HG03432 (cell line): ENCODE data around the gene EPHA6.

Experiments
- ATAC-seq: cut with Tn5 transposase; IDR thresholded peaks from one replicate; pipeline ENCODE4 v1.9.1; 2021; ENCODE audit warnings: mild to moderate bottlenecking, moderate library complexity; ENCODE audit not compliant: unreplicated experiment

The EPHA6 gene

DNA sequence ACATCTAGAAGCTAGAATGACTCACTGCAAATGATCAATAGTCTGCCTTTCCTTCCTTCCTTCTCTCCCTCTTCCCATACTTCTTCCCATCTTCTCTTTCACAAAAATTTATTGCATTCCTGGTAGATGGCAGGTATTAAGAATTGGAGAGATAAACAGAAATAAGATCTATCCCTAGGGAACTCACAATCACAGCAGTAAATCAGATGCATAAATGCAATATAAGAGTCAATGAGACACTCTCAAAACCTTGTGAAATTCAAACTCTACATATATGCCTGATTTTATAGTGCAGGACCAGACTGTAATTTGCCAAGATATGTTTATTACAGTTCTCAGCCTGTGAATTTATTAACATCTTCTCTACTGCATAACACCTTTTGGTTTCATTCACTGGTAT is 871.9 kb downstream of the EPHA6 start:
- no peak for ATAC-seq

DNA sequence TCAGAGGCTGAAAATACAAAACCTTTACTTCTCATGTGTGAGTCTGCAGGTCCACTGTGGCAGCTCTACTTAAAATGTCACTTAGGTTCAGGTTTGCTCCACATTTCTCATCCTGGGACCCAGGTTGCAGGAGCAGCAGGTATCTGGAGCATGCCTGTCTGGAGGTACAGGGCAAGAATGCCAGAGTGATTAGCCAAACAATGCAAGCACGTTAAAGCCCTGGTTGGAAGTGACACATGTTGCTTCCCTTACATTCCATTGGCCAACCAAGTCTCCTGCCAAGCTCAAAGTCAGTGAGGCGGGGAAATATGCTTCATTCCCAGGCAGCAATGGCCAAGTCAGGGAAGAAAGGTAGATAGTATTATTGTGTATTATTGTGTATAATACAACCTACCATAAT is 873.3 kb downstream of the EPHA6 start:
- no peak for ATAC-seq

DNA sequence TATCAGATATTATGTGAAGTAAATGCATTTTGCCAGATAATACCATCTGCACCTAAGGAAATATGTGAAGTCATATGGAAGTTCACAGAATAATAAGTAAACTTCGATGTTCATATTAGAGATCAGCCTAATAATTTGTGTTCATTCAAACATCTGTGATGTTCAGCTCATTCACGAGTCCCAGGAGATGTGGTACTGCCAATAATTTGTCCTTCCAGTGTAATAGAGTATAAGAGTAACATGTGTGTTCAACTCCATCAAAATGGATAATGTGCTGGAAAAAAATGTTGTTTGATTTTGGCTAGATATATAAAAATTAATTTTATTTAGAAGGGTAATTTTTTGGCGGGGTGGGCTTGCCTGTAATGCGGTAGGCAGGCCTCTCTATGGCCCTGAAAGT is 874.7 kb downstream of the EPHA6 start:
- no peak for ATAC-seq

DNA sequence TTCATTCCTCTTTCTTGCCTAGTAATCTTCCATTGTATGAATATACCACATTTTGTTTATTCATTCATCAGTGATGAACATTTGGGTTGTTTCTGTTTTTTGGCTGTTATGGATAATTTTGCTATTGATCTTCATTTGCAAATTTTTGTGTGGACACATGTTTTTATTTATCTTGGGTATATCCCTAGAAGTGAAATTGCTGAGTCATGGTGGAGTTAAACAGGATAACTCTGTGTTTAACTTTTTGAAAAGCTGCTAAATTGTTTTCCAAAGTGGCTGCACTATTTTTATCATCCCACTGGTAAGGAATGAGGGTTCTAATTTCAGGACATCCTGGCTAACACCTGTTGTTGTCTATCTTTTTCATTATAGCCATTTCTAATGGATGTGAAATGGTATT is 875.6 kb downstream of the EPHA6 start:
- no peak for ATAC-seq

DNA sequence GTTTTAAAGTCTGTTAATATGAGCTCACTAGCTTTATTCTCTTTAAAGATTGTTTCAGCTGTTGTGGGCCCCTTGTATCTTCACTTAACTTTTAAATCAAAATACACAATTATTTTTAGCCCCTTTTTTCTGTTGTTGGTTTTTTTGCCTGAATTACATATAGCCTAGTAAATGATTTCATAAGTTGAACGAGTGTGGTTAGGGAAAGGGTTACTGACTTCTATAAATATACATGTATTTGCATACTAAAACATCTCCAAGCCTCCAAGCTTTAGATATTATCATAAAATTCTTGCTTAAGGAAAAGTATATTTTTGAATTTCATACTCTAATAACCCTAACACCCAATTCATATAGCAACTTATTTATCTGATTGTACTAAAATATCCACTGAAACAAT is 877.0 kb downstream of the EPHA6 start:
- peak; percentile 52 for ATAC-seq

- no peak for ATAC-seq
These were observed 878.0 kb downstream of the EPHA6 start for GRCh38 chr3:97692389-97692788.

GRCh38 chr3:97692831-97693230 is 878.4 kb downstream of the EPHA6 start:
- ATAC-seq = no peak

DNA sequence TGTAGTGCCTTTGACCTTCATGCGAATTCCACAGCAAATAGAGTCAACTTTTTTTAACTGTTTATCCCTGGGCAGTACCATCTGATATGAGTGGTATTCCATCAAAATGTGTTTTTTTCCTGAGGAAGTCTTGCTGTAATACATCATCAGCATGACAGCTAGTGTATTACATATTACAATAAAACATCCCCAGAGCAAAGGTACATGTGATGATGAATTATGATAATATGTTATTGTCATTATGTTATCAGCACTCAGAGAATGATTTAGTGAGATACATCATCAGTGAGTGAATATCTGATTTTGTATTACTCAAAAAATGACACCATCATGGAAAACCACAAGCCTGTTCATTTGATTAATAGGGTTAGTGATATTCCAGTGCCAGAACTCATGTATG is 880.5 kb downstream of the EPHA6 start:
- no peak for ATAC-seq

GRCh38 chr3:97698691-97699090 is 884.3 kb downstream of the EPHA6 start:
- ATAC-seq = no peak

DNA sequence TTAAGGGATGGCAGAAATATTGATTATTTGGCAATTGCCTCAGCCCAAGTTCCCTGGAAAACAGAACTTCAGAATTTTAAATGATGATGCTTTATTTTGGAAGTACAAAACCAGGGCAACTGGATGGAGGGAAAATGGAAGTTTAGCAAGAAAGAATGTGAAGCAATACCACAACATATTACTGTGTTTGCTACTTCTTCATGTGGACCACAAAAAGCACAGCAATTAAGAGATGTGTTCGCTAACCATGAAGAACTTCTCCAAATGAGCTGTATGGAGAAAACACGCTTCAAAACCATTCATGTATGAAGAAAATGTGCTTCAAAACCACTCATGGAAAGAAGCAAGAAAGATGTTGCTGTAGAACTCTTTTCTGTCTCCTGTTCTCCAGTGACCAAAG is 885.5 kb downstream of the EPHA6 start:
- ATAC-seq = no peak

DNA sequence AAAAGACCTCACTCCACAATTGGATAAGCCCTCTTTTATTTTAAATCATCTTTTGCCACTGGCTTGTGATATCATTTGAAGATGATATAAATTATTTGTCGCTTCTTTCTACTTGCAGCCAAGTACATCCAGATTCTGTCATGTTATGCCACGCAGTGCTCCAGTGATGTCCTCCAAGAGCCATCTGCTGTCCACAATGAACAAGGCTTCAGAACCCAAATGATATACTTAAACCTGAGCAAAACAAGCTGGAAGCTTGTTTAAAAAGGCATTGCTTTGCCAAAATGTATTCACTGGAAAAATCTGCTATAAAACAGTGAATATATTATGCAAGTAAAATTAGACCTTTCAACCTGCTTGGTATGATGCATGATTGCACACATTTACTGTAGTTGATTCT is 891.4 kb downstream of the EPHA6 start:
- no peak for ATAC-seq

DNA sequence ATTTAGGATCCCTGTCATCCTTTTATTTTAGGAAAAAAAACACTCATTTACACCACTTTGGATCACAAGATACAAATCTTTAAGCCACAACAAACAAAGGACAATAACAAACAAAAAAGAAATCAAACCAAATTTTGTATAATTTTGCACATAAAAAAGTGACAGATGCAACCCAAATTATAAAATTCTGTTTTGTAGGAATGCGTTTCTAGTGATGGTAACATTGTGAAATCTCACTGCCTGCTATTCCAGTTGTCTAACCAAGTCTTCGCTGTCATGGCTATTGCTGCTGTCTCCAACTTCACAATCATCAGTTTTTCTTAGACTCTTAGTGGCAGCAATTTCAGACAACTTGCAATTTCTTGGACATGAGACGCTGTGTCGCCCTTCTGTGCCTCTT is 891.8 kb downstream of the EPHA6 start:
- no peak for ATAC-seq

GRCh38 chr3:97711654-97712053 is 897.3 kb downstream of the EPHA6 start:
- no peak for ATAC-seq

- no peak for ATAC-seq
These were observed 898.5 kb downstream of the EPHA6 start for GRCh38 chr3:97712919-97713318.

DNA sequence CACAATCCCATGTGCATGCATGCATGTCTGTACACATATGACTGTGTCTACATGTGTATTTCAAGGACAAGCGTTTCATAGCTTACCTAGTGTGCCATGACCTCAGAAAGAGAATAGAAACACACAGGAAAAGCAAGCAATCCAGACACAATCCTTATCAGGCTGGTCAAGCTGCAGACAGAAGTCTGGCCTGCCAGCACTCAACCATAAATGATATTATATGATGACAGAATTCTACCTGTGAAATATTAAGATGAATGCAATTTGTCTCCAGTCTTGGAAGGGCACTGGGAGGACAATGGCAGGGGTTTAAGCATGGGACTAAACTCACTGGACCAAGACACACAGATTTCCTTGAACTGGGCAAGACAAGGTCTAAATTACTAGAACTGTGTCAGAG is 899.2 kb downstream of the EPHA6 start:
- no peak for ATAC-seq

- peak; percentile 97 for ATAC-seq
These were observed 904.9 kb downstream of the EPHA6 start for GRCh38 chr3:97719156-97719821.

GRCh38 chr3:97720417-97720816 is 906.0 kb downstream of the EPHA6 start:
- no peak for ATAC-seq

GRCh38 chr3:97721446-97721845 is 907.1 kb downstream of the EPHA6 start:
- no peak for ATAC-seq

GRCh38 chr3:97736928-97737327 is 922.5 kb downstream of the EPHA6 start:
- ATAC-seq = no peak

GRCh38 chr3:97738761-97739160 is 924.4 kb downstream of the EPHA6 start:
- ATAC-seq = no peak

GRCh38 chr3:97742036-97742435 is 927.6 kb downstream of the EPHA6 start:
- no peak for ATAC-seq

- no peak for ATAC-seq
These were observed 929.9 kb downstream of the EPHA6 start for GRCh38 chr3:97744289-97744688.
